Superior temporal gyrus (tissue), 1 donor: ENCODE measurements around the gene KDM2A.
A peak's percentile ranks its signal among the peaks of the same experiment; 100 is the strongest.
"Not testable (repeated sequence)": the region's sequence is repeated elsewhere in the genome, so short reads cannot be mapped to it uniquely, and the experiment has no call there.

Source experiments
- DNase-seq: peaks from one replicate; pipeline ENCODE4 v3.0.0-alpha.2; 2016; ENCODE audit errors: extremely low spot score

The KDM2A gene

DNA sequence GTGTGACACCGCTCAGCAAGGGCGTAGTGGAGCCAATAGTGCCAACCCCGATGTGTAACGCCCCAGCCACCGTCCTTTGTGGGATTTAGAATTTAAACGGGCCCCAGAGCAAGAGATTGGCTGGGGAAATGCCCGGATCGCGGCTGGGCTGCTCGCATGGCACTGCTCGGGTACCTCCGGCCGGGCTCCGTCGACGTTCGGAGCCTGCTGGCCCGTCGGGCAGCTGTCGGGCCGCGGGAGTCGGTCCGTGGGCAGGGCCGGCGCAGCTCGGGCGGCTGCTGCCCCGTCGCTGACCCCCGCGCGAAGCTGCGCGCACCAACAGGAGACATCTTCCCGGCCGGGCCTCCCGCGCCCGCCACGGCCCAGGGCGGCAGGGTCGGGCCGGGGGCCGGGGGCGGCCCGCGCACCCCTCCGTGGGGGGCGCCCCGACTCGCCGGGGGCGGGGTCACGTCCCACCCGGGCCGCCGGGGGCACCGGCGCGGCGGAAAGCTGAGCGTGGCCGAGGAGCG is 1.3 kb upstream of the KDM2A start:
- no peak for DNase-seq

DNA sequence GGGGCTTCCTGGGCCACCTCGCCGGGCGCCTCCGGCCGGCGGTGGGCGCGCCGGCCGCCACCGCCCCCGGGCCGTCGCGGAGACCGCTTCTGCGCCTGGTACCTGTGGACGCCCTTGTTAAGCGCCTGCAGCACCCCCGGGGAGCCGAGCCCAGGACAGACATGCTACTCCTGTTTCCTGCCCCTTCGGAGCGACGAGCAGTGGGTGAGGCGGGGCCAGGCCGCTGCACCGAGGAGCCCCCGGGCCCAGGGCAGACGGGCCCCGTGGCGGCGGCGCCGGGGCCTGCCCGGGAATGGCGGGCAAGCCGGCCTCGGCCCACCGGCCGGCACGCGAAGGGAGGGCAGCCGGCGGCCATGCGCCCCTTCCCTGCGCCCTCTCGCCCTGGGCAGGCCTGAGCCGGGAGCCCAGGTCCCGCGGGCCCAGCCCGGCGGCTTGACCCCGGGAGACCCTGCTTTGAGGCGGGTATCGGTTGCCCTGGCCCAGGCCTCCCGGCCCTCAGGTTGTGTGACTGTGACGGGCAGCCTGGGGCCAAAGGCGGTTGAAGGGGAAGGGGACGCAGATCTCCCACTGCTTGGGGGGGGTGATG is 789 bp upstream of the KDM2A start:
- DNase-seq: no peak

DNA sequence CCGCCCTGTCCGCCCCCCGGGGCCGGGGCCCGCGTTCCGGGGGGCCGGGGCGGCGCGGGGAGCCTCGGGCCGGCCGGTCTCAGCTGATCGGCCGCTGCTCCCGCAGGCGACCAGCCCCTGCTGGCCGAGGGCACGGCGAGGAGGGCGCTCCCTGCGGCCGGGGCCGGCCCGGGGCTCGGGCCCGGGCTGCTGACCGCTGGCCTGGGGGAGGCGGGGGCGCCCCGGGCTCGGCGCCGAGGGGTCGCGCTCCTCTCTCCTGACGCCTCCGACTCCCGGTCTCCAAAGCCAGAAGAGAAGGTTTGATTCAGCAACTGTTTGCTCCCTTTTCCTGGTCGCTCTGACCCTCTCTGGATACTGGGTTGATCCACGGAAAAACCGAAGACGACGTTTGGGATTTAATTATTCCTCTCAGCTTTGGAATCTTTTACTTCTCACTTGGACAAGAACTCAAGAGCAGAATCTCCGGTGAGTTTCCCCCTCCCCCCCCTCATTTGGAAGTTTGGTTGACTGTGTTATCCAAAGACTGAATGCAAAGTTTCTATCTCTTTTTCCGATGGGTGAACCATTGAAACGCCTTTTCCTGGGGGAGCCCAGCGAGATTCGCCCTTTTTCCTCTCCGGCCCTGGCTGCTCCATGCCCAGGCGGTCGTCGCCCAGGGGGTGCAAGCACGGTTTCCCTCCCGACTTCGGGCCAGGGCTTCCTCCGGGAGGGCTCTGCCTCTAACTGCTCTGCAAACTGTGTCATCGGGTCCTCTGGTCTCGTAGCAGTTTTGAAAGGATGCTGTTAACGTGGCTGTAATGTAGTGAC is 725 bp downstream of the KDM2A start:
- peak; percentile 55 for DNase-seq

DNA sequence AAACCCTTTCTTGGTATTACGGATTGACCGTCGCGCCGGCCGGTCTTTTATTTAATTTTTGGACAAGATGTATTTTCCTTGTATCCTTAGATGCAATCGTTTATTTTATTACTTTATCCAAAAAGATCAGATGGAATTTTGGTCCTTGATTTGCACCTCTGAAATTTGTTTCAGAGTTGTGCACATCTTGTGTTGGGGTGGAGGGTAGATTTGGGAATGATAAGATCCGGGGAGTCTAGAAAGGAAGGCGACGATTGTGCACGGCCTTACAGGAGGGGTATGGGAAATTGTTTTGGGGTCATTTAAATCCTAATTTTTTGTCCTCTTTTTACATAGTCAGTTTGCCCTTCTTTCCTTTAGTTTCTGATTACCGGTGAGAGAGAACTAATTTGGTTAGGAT is 1.4 kb downstream of the KDM2A start:
- DNase-seq: peak; percentile 64

DNA sequence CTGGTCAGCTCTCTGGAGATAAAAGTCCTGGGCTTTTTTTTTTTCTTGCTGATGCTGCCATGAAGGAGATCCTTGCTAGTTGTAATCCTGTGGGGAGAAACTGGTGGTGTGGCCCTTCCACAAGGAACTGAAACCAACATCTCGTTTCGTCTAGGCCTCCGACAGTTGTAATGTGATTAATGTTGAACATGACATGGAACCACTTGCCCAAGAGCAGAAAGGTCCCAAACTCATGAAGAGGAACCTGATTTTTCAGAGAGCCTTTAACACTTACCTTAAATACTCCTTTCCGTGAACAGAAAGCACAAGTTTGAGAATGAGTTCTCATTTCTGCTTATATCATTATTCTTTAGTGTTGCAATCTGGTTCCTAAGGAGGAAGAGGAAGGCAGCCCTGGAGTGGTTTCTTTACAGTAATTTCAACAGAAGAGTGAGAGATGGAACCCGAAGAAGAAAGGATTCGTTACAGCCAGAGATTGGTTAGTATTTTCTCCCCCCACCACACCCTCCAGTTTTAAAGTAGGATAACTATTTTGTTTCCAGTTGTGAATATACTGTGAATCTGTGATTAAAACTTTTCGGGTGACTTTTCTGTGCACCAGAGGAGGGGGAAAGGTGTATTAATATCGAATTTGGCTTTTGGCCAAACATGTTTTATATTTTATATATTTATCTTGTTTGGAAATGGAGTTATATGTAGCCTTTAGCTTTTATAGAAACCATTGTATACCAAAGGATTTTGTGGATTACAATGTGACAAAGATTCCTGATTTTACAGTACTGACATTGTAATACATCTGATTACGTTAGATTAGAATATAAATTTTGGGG is 2.0 kb downstream of the KDM2A start:
- no peak for DNase-seq

DNA sequence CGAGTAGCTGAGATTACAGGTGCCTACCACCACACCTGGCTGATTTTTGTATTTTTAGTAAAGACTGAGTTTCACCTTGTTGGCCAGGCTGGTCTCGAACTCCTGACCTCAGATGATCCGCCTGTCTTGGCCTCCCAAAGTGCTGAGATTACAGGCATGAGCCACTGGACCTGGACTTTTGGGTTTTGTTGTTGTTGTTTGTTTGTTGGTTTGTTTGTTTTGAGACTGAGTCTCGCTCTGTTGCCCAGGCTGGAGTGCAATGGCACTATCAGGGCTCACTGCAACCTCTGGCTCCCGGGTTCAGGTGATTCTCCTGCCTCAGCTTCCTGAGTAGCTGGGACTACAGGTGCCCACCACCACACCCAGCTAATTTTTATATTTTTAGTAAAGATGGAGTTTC is 4.7 kb downstream of the KDM2A start:
- DNase-seq: not testable (repeated sequence)

DNA sequence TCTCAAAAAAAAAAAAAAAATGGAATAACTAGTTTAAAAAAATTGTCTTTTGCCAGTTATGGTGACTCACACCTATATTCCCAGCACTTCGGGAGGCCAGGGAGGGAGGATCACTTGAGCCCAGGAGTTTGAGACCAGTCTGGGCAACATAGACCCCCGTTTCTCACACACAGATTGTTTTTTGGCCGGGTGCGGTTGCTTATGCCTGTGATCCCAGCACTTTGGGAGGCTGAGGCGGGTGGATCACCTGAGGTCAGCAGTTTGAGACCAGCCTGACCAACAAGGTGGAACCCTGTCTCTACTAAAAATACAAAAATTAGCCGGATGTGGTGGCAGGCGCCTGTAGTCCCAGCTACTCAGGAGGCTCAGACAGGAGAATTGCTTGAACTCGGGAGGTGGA is 7.2 kb downstream of the KDM2A start:
- DNase-seq: not testable (repeated sequence)

DNA sequence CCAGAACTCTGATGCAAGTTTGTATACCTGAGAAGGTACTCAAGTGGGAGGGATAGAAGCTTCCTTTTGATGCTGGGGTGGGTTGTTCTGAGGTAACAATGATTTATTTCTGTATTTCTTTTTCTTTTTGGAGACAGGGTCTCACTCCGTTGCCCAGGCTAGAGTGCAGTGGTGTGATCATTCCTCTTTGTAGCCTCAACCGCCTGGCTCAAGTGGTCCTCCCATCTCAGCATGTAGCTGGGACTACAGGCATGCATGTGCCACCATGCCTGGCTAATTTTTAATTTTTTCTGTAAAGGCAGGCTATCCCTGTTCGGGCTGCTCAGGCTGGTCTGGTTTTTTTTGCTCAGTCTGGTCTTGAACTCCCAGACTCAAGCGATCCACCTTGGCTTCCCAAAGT is 7.9 kb downstream of the KDM2A start:
- no peak for DNase-seq

DNA sequence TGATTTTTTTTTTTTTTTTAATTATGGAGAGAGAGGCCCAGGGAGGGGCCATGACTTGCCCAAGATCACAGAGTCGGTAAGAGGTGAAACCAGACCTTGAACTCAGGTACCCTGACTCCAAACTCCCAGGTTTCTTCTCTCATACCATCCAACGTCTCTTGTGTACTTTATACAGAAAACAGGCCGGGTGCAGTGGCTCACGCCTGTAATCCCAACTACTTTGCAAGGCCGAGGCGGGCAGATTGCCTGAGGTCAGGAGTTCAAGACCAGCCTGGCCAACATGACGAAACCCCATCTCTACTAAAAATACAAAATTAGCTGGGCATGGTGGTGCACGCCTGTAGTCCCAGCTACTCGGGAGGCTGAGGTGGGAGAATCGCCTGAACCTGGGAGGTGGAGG is 11.8 kb downstream of the KDM2A start:
- DNase-seq: not testable (repeated sequence)

DNA sequence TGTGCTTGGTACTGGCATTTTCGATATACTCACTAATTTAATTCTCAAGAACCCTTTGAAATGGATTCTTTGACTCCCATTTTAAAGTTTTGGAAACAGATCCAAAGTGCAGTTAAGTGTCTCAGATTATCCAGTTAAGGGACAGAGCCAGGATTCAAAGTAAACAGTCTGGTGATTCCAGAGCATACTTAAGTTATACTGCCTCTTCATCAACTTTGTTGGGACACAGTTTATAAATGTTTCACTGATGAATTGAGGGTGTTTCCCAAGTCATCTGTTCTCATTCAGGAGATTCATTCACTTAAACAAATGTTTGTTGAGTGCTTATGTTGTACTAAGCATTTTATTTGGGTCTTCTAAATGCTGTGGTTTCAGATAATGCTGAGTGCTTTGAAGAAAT is 17.1 kb downstream of the KDM2A start:
- DNase-seq: no peak

DNA sequence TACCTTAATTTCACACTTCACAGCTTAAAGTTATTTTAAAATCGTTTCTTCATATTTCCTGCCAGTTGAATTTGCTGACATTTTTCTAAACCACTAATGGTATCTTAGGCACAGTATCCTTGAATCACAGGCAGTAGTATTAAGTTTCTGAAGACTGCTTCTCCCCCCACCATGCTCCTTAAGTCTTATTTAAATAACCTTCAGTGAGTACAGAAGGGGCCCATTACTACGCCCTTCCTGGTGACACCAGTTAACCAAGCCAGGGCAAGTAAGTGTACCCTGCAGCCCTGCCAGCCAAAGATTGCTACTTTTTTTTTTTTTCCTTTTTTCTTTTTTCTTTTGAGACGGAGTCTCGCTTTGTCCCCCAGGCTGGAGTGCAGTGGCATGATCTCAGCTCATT is 19.9 kb downstream of the KDM2A start:
- no peak for DNase-seq

DNA sequence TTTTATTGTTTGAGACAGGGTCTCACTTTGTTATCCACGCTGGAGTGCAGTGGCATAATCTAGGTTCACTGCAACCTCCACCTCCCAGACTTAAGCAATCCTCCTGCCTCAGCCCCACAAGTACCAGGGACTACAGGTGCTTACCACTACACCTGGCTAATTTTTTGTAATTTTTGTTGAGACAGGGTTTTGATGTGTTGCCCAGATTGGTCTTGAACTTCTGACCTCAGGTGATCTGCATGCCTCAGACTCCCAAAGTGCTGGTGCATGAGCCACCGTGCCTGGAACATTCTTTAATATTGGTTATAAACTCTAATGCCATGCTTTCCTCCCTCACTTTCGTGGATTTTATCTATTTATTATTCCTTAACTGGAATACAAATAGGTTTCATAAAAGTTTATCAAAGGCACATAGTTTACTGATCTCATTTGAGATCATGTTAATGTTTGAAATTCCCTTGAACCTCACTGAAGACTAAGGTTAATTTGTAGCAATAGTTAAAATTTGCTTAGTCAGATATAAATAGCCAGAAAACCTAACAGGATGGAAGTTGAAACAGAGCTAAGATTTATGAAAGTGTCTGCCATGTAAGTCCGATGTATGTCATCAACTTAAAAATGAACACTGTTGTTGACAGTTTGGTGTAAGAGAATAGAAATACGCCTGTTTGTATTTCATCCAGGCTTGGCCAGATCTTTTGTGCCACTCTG is 27.6 kb downstream of the KDM2A start:
- no peak for DNase-seq

DNA sequence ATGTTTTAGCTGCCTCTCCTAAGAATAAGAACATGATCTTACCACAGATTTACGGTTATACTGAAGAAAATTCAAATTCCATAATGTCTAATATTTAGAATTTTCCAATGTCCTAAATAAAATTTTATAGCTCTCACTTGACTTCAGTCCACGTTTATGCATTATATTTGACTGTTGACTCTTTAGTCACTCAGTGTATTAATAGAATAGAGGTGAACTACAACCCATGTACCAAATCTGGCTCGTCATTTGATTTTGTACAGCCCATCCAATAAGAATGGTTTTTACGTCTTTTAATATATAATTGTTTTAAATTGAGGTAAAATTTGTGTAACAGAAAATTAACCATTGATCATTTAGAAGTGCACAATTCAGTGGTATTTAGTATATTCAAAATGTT is 34.9 kb downstream of the KDM2A start:
- no peak for DNase-seq

DNA sequence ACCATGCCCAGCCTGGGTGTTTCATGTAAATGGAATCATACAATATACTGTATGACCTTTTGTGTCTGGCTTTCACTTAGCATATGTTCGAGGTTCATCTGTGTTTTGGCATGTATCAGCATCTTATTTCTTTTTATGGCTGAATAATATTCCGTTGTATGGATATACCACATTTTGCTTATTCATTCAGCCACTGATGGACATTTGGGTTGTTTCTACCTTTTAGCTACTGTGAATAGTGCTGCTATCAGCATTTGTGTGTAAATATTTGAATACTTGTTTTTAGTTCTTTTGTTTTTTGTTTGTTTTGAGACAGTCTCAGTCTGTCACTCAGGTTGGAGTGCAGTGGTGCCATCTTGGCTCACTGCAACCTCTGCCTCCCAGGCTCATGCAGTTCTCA is 35.7 kb downstream of the KDM2A start:
- no peak for DNase-seq

DNA sequence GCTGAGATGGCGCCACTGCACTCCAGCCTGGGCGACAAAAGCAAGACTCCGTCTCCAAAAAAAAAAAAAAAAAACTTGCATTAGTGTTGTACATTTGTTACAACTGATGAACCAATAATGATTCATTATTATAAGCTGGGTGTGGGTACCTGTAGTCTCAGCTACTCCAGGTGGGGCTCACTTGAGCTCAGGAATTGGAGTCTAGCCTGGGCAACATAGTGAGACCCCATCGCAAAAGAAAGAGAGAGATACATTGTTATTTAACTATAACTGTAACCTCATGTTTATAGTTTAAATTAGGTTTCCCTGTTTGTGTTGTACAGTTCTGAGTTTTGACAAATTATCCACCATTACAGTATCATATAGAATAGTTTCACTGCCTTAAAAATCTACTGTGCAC is 38.6 kb downstream of the KDM2A start:
- no peak for DNase-seq

DNA sequence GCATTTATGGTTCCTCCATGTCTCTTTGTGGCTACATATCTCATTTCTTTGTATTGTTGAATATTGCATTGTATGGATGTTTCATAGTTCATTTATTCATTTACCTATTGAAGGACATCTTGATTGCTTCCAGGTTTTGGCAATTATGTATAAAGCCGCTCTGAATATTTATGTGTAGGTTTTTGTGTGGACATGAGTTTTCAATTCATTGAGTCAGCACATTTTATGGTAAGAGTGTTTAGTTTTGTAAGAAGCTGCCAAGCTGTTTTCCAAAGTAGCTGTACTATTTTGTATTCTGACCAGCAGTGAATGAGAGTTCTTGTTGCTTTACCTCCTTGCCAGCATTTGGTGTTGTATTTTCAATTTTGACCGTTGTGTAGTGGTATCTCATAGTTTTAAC is 39.2 kb downstream of the KDM2A start:
- no peak for DNase-seq

DNA sequence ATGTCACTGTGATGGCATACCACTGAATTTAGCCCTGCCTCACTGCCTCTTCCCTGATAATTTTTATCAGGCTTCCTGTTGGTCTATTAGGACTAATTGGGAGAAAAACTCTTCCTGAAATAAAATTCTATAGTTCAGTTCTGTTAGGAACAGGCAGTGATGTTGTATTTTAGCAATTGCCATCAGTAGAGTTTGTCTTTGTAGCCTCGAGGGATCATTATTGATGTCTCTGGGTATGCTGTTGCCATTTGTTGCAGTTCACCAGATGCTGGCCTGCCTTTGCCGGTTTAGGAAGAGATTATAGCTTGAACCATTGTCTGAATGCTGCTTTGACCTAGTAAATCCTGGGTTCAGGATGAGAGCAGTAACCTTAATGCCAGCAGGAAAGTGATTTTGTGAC is 41.0 kb downstream of the KDM2A start:
- no peak for DNase-seq

DNA sequence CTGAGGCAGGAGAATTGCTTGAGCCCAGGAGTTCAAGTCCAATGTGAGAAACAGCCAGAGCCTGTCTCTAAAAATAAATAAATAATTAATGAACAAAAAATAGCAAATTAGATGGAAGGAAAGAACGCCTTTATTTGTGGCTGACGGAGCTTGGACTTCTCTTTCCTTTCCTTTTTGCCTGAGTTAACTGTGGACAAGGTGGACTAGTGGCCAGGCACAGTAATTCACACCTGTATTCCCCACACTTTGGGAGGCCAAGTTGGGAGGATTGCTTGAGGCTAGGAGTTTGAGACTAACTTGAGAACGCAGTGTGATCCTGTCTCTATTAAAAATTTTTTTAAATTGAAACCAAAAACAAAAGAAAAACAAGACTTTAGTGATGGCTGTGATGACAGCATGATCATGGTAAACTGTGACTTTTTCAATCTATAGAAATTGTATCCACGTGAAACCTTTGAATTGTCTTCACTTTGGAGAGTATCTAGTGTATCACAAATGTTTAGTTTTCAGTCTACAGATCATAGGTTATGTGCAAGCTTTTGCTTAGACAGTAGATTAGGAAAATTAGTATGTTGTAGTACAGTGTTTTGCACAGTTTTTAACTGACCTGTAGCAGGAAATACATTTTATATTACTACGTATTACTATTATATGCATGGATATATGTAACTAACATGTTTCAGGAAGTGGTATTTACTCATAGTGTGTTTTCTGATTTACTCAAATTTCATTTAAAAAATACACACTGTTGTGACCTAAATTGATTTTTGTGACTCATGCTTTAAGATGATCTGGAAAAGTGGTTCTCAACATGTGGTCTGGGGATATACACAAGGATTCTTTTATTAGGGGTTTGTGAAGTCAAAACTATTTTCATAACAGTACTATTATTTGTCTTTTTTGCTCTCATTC is 42.1 kb downstream of the KDM2A start:
- DNase-seq: no peak

DNA sequence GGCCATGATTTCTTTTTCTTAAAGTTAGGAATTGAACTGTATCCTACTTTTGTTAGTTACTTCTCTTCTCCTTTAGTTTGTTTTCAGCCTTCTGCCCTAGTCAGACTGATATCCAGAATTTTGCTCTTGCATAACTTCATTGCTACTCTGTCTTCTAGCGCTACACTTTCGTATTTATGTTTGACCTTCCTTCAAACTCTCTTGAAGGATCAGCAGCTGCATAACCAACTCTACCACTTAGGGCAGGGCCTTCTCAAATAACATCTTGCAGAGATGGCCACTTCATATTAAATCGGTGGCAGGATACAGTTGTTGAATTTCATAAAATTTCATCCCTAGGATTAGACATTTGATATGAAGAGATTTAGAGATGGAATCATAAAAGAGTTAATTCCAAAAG is 43.9 kb downstream of the KDM2A start:
- no peak for DNase-seq

DNA sequence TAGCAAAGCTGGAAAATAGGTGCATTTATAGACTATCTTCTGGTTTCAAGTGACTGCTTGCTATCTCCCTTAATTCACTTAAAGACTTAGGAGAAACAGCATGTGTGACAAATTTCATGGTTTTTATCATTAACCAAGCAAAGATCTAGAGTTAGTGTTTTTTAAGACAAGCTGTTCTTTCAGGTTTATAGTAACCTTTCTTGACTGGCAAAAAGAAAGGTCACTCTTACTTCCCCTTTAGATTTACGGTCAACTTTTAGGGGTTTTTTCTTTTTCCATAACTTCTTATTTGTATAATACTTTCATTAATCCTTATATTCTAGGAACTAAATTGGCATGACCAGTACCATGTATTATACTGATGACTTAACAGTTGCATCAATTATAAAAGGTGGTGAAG is 46.6 kb downstream of the KDM2A start:
- DNase-seq: no peak

DNA sequence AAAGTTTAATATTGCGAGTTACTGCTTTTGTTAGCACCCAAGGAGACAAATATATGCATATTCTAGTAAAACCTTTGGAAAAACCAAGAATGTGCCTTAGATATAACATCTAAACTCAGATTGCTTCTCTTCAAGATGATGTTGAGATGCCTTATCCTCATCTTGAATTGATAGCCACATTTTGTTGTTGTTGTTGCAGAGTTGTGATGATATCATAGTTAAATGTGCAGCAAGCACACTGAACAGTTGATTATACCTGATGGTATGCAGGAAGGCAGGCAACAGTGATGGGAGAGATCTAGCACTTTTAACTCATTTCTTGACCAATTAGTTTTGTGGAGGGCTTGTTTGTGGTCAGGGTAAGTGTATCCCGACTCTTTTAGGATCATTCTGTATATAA is 48.0 kb downstream of the KDM2A start:
- no peak for DNase-seq
